GM12891 (cell line): ENCODE results near the gene FOXK2.

Source experiments
- POLR2A ChIP-seq: IDR thresholded peaks from 2 replicates; pipeline ENCODE4 v1.6.1; 2011; ENCODE audit warnings: low read depth, low read length, control low read depth
- POLR2AphosphoS5 ChIP-seq: IDR thresholded peaks from 2 replicates; pipeline ENCODE4 v1.6.1; 2011; ENCODE audit warnings: low read depth, low read length, control low read depth
- POU2F2 ChIP-seq: IDR thresholded peaks from 2 replicates; pipeline ENCODE4 v1.6.1; 2011; ENCODE audit warnings: low read depth, mild to moderate bottlenecking, control low read depth, low read length, moderate library complexity
- SPI1 ChIP-seq: IDR thresholded peaks from 2 replicates; pipeline ENCODE4 v1.6.1; 2011; ENCODE audit warnings: low read depth, low read length, control low read depth
- TAF1 ChIP-seq: IDR thresholded peaks from 2 replicates; pipeline ENCODE4 v1.6.1; 2011; ENCODE audit warnings: low read depth, low read length, control low read depth

DNA sequence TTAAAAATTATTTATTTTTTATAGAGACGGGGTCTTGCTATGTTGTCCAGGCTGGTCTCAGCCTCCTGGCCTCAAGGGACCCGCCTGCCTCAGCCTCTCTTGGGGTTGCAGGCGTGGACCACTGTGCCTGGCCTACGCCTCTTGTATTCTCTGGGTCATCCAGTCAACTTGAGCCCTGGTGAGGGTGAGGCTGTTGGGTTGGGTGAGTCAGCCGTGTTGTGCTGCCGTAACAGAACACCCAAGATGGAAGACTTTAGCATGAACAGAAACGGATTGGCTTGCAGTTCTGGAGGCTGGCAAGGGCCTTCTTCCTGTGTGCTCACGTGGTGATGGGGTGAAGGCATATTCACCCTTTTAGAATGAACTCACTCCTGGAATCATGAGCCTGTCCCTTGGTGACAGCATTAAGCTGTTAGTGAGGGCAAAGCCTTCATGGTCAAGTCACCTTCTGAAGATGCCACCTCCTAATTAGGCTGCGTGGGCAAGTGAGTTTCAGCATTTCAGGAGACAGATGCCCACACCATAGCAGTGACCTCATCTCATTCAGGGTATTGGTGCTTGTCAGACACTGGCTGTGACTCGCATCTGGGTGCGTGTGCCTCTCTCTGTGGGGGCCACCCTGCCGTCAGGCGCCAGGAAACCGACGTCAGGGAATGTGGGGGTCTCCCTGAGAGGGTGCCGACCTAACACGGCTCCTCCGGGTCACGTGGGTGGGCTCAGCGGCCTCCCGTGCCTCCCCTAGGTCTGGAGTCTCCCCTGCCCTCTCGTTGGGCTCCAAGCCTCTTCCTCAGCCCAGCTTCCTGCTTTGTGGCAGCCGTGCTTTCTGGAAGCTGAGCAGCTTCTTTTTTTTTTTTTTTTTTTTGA is 79.0 kb downstream of the FOXK2 start:
- no peak for TF ChIP-seq TAF1
- no peak for TF ChIP-seq POU2F2
- TF ChIP-seq POLR2AphosphoS5 = no peak
- no peak for TF ChIP-seq POLR2A
- no peak for TF ChIP-seq SPI1
